SU-DHL-6 (cell line): ENCODE data around the gene CISTR.

Experiments
- H2AFZ ChIP-seq: fragments of 200-600 bp; sonication (generic); 2 replicates; pipeline ENCODE4 v1.6.1; 2014; ENCODE audit warnings: low read depth, mild to moderate bottlenecking, moderate library complexity, mixed read lengths, antibody characterized with exemption, low read length; ENCODE audit not compliant: severe bottlenecking
- H3F3A ChIP-seq: fragments of 200-600 bp; shearing (Covaris generic); 2 replicates; pipeline ENCODE4 v1.6.0; 2016; ENCODE audit warnings: antibody characterized with exemption, mild to moderate bottlenecking; ENCODE audit not compliant: insufficient read depth
- H3K27ac ChIP-seq: fragments of 200-600 bp; sonication (generic); 2 replicates; pipeline ENCODE4 v1.5.1; 2016; ENCODE audit warnings: low read depth, mild to moderate bottlenecking, low read length, moderate library complexity, mixed read lengths
- H3K27me3 ChIP-seq: fragments of 200-600 bp; sonication (generic), shearing (Covaris generic); 2 replicates; pipeline ENCODE4 v1.6.0; 2014; ENCODE audit warnings: mild to moderate bottlenecking, low read length
- H3K36me3 ChIP-seq: fragments of 200-600 bp; sonication (generic); 2 replicates; pipeline ENCODE4 v1.6.1; 2014; ENCODE audit warnings: mild to moderate bottlenecking, low read length, mixed read lengths
- H3K4me2 ChIP-seq: fragments of 300-600, 200-600 bp; shearing (Covaris generic), sonication (generic); 2 replicates; pipeline ENCODE4 v1.6.0; 2014; ENCODE audit warnings: low read length, low read depth, mild to moderate bottlenecking; ENCODE audit not compliant: poor library complexity, severe bottlenecking
- H3K4me3 ChIP-seq: fragments of 200-600 bp; sonication (generic); 2 replicates; pipeline ENCODE4 v1.5.1; 2014; ENCODE audit warnings: antibody characterized with exemption, low read length, mild to moderate bottlenecking, mixed read lengths; ENCODE audit not compliant: insufficient read depth, poor library complexity, severe bottlenecking
- H3K79me2 ChIP-seq: fragments of 200-600 bp; sonication (generic); 2 replicates; pipeline ENCODE4 v1.6.1; 2014; ENCODE audit warnings: mild to moderate bottlenecking, low read length, moderate library complexity; ENCODE audit not compliant: insufficient read depth
- H3K9ac ChIP-seq: fragments of 200-600 bp; sonication (generic); 2 replicates; pipeline ENCODE4 v1.7.0; 2014; ENCODE audit warnings: mild to moderate bottlenecking, low read length
- H3K9me2 ChIP-seq: fragments of 200-600 bp; sonication (generic); replicated peaks from 2 replicates; pipeline ENCODE4 v1.6.1; 2014; ENCODE audit warnings: low read length; ENCODE audit not compliant: insufficient read depth
- H3K9me3 ChIP-seq: fragments of 200-600 bp; sonication (generic); 2 replicates; pipeline ENCODE4 v1.6.1; 2014; ENCODE audit warnings: low read length, mixed read lengths; ENCODE audit not compliant: insufficient read depth
- H4K20me1 ChIP-seq: fragments of 200-600 bp; sonication (generic); 2 replicates; pipeline ENCODE4 v1.6.1; 2014; ENCODE audit warnings: low read depth, mild to moderate bottlenecking, antibody characterized with exemption, low read length, moderate library complexity, mixed read lengths
- EZH2phosphoT487 ChIP-seq: fragments of 200-600 bp; sonication (generic), shearing (Covaris generic); conservative IDR thresholded peaks from 2 replicates; pipeline ENCODE4 v1.6.1; 2018; ENCODE audit warnings: mild to moderate bottlenecking, antibody characterized with exemption, low read length, moderate library complexity, mixed read lengths
- TF ChIP-seq, protein P1 (sequence below): fragments of 200-600 bp; sonication (generic); IDR thresholded peaks from one replicate; pipeline ENCODE4 v1.5.1; 2017; ENCODE audit warnings: antibody characterized with exemption, mild to moderate bottlenecking, low read length, moderate library complexity; ENCODE audit not compliant: insufficient read depth, poor library complexity, severe bottlenecking

CISTR gene

DNA sequence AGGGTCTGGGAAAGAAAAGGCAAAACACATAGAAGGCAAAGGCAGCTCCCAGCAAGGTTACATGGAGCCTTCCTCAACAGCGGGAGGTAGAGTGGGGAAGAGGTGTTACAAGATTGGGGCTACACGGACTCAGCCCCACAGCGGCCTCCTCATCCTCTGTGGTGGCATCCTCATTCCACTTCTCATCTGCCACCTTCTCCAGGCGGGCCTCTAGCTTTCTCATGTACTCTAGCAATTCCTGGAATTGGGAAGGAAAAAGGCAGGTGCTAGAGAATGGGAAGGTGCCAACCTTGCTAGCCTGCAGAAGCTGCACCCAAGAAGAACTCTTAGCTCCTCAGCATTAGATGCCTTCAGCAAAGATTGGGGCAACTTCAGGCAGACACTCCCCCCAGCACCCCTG, 37.8 kb downstream of the CISTR start:
- no peaks in the 10 kb centered on the region for H3K9me2 ChIP-seq
- H2AFZ ChIP-seq = no peak overlapping the region
- H3K36me3 ChIP-seq = no peaks in the 10 kb centered on the region
- no peak overlapping the region for H3K4me2 ChIP-seq
- H3F3A ChIP-seq = no peaks in the 10 kb centered on the region
- H3K9ac ChIP-seq = no peak overlapping the region
- H3K9me3 ChIP-seq = no peaks in the 10 kb centered on the region
- no peak overlapping the region for H3K27ac ChIP-seq
- no peaks in the 10 kb centered on the region for H4K20me1 ChIP-seq
- no peak overlapping the region for H3K4me3 ChIP-seq
- H3K27me3 ChIP-seq = no peaks in the 10 kb centered on the region
- no peaks in the 10 kb centered on the region for H3K79me2 ChIP-seq
- no peak for TF ChIP-seq EZH2phosphoT487
- TF ChIP-seq, protein P1, sequence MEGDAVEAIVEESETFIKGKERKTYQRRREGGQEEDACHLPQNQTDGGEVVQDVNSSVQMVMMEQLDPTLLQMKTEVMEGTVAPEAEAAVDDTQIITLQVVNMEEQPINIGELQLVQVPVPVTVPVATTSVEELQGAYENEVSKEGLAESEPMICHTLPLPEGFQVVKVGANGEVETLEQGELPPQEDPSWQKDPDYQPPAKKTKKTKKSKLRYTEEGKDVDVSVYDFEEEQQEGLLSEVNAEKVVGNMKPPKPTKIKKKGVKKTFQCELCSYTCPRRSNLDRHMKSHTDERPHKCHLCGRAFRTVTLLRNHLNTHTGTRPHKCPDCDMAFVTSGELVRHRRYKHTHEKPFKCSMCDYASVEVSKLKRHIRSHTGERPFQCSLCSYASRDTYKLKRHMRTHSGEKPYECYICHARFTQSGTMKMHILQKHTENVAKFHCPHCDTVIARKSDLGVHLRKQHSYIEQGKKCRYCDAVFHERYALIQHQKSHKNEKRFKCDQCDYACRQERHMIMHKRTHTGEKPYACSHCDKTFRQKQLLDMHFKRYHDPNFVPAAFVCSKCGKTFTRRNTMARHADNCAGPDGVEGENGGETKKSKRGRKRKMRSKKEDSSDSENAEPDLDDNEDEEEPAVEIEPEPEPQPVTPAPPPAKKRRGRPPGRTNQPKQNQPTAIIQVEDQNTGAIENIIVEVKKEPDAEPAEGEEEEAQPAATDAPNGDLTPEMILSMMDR = no peak

DNA sequence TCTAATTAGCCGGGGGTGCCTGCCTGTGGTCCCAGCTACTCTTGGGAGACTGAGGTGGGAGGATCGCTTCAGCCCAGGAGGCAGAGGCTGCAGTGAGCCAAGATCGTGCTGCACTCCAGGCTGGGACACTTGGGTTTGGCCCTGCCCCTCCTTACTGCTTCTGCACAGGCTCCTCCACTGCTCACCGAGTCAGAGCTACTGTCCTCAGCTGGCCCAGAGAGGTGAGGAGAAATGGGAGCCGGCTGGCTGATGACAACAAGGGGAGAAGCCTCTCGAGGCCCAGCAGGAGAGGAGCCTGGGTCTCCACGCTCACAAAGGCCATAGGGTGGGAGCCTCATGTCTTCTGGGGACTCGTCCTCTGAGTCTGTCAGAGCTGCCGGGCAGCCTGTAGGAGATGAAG, 38.3 kb downstream of the CISTR start:
- H3K4me2 ChIP-seq = no peak overlapping the region
- H3F3A ChIP-seq = no peaks in the 10 kb centered on the region
- no peaks in the 10 kb centered on the region for H3K79me2 ChIP-seq
- no peaks in the 10 kb centered on the region for H3K9me3 ChIP-seq
- no peak overlapping the region for H3K4me3 ChIP-seq
- H3K36me3 ChIP-seq = no peaks in the 10 kb centered on the region
- H4K20me1 ChIP-seq = no peaks in the 10 kb centered on the region
- H3K27me3 ChIP-seq = no peaks in the 10 kb centered on the region
- no peak for TF ChIP-seq EZH2phosphoT487
- TF ChIP-seq, protein P1 = no peak
- no peak overlapping the region for H3K9ac ChIP-seq
- no peak overlapping the region for H2AFZ ChIP-seq
- no peaks in the 10 kb centered on the region for H3K9me2 ChIP-seq
- no peak overlapping the region for H3K27ac ChIP-seq

DNA sequence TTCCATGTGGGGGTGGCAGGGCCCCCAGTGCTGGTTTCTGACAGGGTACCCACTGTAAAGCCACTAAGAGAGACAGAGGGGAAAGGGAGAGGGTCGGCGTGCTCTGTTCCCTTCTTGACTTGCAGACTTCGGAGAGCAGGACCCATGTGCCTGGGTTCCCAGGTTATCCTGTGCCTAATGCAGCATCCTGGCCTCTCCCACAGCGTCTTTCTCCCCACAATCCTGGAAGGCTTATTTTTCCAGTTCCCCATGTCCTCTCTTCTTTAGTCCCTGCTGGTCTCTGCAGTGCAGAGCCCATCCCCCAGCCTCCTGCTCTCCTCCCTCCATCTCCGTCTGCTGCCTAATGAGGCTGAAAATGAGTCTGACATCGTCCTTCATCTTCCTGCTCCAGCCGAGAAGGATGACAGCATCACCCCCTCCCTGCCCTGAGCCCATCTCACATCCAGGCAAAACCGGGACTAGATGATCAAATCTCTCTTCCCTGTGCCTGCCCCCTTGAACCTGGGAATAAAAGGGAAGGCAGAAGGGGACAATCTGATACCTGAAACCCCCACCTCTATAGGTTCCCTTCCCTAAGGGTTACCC, 39.6 kb downstream of the CISTR start:
- Histone ChIP-seq H3K4me2 (no peak overlapping the region), H3F3A (no peaks in the 10 kb centered on the region), H3K27ac (no peak overlapping the region), H3K36me3 (no peaks in the 10 kb centered on the region), H2AFZ (no peak overlapping the region), H3K9me2 (no peaks in the 10 kb centered on the region), H3K9ac (no peak overlapping the region), H3K4me3 (no peak overlapping the region), H3K27me3 (no peaks in the 10 kb centered on the region), H3K79me2 (no peaks in the 10 kb centered on the region), H4K20me1 (no peaks in the 10 kb centered on the region), H3K9me3 (no peaks in the 10 kb centered on the region)
- no peak for TF ChIP-seq EZH2phosphoT487
- TF ChIP-seq, protein P1 = no peak

DNA sequence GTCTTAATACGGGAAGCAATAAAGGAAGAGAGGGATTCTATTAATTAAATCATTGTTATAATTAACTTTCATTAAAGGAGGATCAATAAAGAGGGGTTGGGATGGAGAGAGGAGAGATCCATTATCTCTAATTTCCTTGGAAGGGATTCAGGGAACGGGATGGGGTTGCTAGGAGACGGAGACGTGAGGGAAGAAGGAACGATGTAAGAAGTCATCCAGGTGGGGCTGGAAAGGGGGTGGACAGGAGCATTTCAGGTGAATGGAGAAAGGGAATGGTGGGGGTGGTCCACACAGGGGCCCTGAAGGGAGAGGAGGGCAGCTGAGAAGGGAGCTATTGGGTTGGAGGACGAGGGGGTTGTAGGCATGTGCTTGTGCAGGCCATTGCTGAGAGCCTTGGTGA, 41.7 kb downstream of the CISTR start:
- Histone ChIP-seq H2AFZ (no peak overlapping the region), H3K9ac (no peak overlapping the region), H3K79me2 (no peaks in the 10 kb centered on the region), H3K4me2 (no peak overlapping the region), H3K27ac (no peak overlapping the region), H3F3A (no peaks in the 10 kb centered on the region), H3K4me3 (no peak overlapping the region), H3K9me2 (no peaks in the 10 kb centered on the region), H4K20me1 (no peaks in the 10 kb centered on the region), H3K36me3 (no peaks in the 10 kb centered on the region), H3K9me3 (no peaks in the 10 kb centered on the region), H3K27me3 (no peaks in the 10 kb centered on the region)
- TF ChIP-seq EZH2phosphoT487 = no peak
- TF ChIP-seq, protein P1 = no peak
